Stomach smooth muscle (tissue), 2 donors: ENCODE results near the gene PUM1.
"Not testable (repeated sequence)": the region's sequence is repeated elsewhere in the genome, so short reads cannot be mapped to it uniquely, and the experiment has no call there.

Experiments used
- H3K27ac ChIP-seq: one replicate; pipeline ENCODE4 v1.7.0; 2013; ENCODE audit warnings: mild to moderate bottlenecking, low read length, inconsistent platforms
- H3K27me3 ChIP-seq, 2 donors: one replicate each; pipeline ENCODE4 v1.7.0; 2013; ENCODE audit warnings: low read length in 2 of 2; ENCODE audit not compliant: insufficient read depth in 2 of 2, control insufficient read depth in 1 of 2
- H3K36me3 ChIP-seq, 2 donors: one replicate each; pipeline ENCODE4 v1.7.0; 2013; ENCODE audit warnings: low read length in 2 of 2; ENCODE audit not compliant: control insufficient read depth in 2 of 2, insufficient read depth in 2 of 2
- H3K4me1 ChIP-seq: one replicate; pipeline ENCODE4 v1.7.0; 2013; ENCODE audit warnings: low read length; ENCODE audit not compliant: control insufficient read depth, insufficient read depth
- H3K4me3 ChIP-seq, 2 donors: one replicate each; pipeline ENCODE4 v1.7.0; 2013; ENCODE audit warnings: low read length in 2 of 2
- H3K9ac ChIP-seq, 2 donors: one replicate each; pipeline ENCODE4 v1.7.0; 2013; ENCODE audit warnings: low read length in 2 of 2, mild to moderate bottlenecking in 1 of 2
- H3K9me3 ChIP-seq, 2 donors: one replicate each; pipeline ENCODE4 v1.7.0; 2013; ENCODE audit warnings: low read length in 2 of 2; ENCODE audit not compliant: control insufficient read depth in 2 of 2
- donor health status: healthy.
- donor health status: Pancreatic carcinoma.

Gene PUM1

GRCh38 chr1:30948813-30949486 is 116.6 kb downstream of the PUM1 start:
- H3K27ac ChIP-seq, H3K9me3 ChIP-seq, H3K4me1 ChIP-seq, H3K9ac ChIP-seq, H3K4me3 ChIP-seq, H3K27me3 ChIP-seq: not testable (repeated sequence)
- H3K36me3 ChIP-seq = peaks cover 41 to 58% of the 10 kb centered on the region in 2 donors

DNA sequence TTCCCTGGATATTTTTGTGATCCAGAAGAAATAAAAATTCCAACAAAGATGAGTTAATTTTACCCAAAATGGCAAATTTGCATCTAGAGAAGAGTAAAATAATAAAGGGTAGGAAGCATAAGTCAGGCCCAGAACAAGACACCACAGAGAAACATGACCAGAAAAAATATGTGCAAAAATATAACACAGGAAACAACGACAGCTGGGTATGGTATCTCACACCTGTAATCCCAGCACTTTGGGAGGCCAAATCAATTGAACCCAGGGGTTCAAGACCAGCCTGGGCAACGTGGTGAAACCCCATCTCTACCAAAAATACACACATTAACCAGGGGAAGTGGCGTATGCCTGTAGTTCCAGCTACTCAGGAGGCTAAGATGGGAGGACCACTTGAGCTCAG is 117.2 kb downstream of the PUM1 start:
- Histone ChIP-seq H3K27ac (no peak overlapping the region), H3K27me3 (no peaks in the 10 kb centered on the region), H3K36me3 (peaks cover 35 to 52% of the 10 kb centered on the region in 2 donors), H3K4me1 (no peaks in the 10 kb centered on the region), H3K9ac (no peak overlapping the region), H3K4me3 (no peak overlapping the region), H3K9me3 (no peaks in the 10 kb centered on the region)

GRCh38 chr1:30947212-30947611 is 118.3 kb downstream of the PUM1 start:
- no peaks in the 10 kb centered on the region for H3K9me3 ChIP-seq
- H3K4me3 ChIP-seq = no peak overlapping the region
- H3K4me1 ChIP-seq = no peaks in the 10 kb centered on the region
- no peak overlapping the region for H3K9ac ChIP-seq
- no peaks in the 10 kb centered on the region for H3K27me3 ChIP-seq
- peaks cover 29 to 48% of the 10 kb centered on the region in 2 donors for H3K36me3 ChIP-seq
- no peak overlapping the region for H3K27ac ChIP-seq

- H3K4me1 ChIP-seq = no peaks in the 10 kb centered on the region
- no peak overlapping the region for H3K4me3 ChIP-seq
- no peak overlapping the region for H3K27ac ChIP-seq
- no peak overlapping the region for H3K9ac ChIP-seq
- no peaks in the 10 kb centered on the region for H3K27me3 ChIP-seq
- H3K9me3 ChIP-seq = no peaks in the 10 kb centered on the region
- peaks cover 32 to 44% of the 10 kb centered on the region in 2 donors for H3K36me3 ChIP-seq
These were observed 123.1 kb downstream of the PUM1 start for GRCh38 chr1:30942326-30942963.

DNA sequence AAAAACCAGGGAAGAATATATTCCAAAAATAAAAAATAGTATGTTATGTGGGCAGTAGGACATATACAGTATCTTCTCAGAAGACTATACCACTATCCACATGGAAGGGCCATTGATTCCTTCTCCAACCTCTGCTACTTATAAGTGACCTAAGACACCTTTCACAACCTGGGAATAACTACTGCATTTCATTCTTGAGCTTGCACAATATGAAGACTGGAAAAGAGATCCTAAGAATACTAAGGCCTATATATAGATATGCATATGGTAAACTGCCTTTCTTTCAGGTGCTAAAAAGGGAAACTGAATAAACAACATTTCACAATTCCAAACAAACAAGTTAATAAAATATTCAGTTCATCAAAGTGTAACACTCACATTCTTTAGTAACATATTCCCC is 125.0 kb downstream of the PUM1 start:
- H3K36me3 ChIP-seq = peaks cover 41 to 48% of the 10 kb centered on the region in 2 donors
- no peaks in the 10 kb centered on the region for H3K4me1 ChIP-seq
- no peak overlapping the region for H3K9ac ChIP-seq
- H3K27me3 ChIP-seq = no peaks in the 10 kb centered on the region
- H3K4me3 ChIP-seq = no peak overlapping the region
- H3K9me3 ChIP-seq = no peaks in the 10 kb centered on the region
- no peak overlapping the region for H3K27ac ChIP-seq

- Histone ChIP-seq H3K27ac (no peak overlapping the region), H3K4me3 (no peak overlapping the region), H3K9me3 (no peaks in the 10 kb centered on the region), H3K9ac (peak overlapping the region in 1 of 2 donors; percentile 36), H3K27me3 (no peaks in the 10 kb centered on the region), H3K4me1 (peaks cover 2% of the 10 kb centered on the region), H3K36me3 (peaks cover 53 to 54% of the 10 kb centered on the region in 2 donors)
These were observed 128.9 kb downstream of the PUM1 start for GRCh38 chr1:30936541-30937171.

- H3K4me3 ChIP-seq, H3K9me3 ChIP-seq, H3K27me3 ChIP-seq, H3K4me1 ChIP-seq, H3K9ac ChIP-seq, H3K27ac ChIP-seq: not testable (repeated sequence)
- H3K36me3 ChIP-seq = peaks cover 45 to 49% of the 10 kb centered on the region in 2 donors
These were observed 129.8 kb downstream of the PUM1 start for GRCh38 chr1:30935758-30936157.

DNA sequence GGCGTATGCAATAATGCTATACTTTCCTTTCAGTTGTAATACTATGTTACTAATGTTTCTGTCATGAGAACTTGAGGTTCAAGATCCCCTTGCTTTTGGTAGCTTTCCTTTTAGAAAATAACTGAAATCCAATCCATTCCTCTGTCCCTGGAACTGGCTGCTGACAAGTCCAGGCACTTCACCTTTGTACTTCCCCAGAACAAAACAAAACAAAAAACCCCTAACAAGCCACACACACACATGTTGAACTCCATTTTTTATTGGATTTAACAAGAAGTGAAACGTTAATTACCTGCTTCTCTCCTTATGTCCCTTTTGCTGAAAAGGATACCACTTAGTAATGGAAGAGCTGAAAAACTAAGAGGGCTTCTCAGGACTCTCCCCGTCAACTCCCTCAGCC is 130.9 kb downstream of the PUM1 start:
- no peak overlapping the region for H3K4me3 ChIP-seq
- H3K36me3 ChIP-seq = peaks cover 36 to 41% of the 10 kb centered on the region in 2 donors
- H3K9me3 ChIP-seq = no peaks in the 10 kb centered on the region
- no peak overlapping the region for H3K27ac ChIP-seq
- peaks cover 2% of the 10 kb centered on the region for H3K4me1 ChIP-seq
- no peak overlapping the region for H3K9ac ChIP-seq
- no peaks in the 10 kb centered on the region for H3K27me3 ChIP-seq

DNA sequence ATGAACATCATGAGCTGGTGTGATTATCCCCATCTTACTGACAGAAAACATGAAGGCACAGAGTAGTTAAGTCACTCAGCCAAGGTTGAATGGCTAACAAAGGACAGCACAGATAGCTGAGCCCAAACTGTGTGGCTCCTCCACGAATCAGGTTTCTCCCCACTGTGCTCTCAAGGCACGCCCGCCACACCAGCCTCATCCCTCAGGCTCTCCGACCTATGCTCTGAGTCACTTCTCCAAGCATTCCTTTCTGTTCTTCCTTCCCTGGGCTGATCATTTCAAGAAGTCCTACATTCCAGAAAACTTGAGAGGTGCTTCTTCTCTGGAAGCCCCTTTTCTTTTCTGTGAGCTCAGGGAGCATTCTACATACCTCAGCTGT is 131.7 kb downstream of the PUM1 start:
- H3K4me3 ChIP-seq = no peak overlapping the region
- H3K27me3 ChIP-seq = no peaks in the 10 kb centered on the region
- H3K9me3 ChIP-seq = no peaks in the 10 kb centered on the region
- H3K9ac ChIP-seq = no peak overlapping the region
- H3K36me3 ChIP-seq = peaks cover 36 to 38% of the 10 kb centered on the region in 2 donors
- H3K27ac ChIP-seq = no peak overlapping the region
- peaks cover 2% of the 10 kb centered on the region for H3K4me1 ChIP-seq

DNA sequence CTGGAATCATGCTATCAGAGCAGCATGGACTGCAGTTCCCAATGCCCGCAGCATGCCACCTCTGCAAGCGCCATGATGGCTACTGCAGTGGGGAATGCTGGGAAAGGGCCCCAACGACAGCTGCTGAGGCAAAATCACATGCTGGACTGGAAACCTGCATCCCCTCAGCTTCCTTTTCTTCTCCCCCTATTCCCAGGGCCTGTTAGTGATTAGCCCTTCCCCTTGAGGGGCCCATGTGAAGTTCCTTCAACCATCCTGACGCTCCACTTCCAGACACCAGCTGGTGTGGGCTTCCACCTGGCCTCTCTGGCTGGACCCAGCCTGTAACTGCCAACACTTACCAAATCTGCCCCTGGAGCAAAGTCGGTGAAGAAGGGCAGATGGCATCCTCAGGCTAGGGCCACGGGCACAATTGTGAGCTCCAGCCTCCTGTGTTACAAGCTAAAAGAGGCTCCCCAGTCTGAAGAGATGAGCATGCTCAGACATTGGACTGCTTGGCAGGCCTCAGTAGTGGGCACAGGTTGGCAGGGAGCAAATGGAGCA is 134.8 kb downstream of the PUM1 start:
- H3K4me1 ChIP-seq = peaks cover 2% of the 10 kb centered on the region
- no peak overlapping the region for H3K9ac ChIP-seq
- peak overlapping the region; percentile 18 for H3K27ac ChIP-seq
- no peaks in the 10 kb centered on the region for H3K9me3 ChIP-seq
- no peaks in the 10 kb centered on the region for H3K27me3 ChIP-seq
- H3K36me3 ChIP-seq = peaks cover 22 to 24% of the 10 kb centered on the region in 2 donors
- H3K4me3 ChIP-seq = no peak overlapping the region
